ENCODE data around the gene COX6B1.

Gene COX6B1

DNA sequence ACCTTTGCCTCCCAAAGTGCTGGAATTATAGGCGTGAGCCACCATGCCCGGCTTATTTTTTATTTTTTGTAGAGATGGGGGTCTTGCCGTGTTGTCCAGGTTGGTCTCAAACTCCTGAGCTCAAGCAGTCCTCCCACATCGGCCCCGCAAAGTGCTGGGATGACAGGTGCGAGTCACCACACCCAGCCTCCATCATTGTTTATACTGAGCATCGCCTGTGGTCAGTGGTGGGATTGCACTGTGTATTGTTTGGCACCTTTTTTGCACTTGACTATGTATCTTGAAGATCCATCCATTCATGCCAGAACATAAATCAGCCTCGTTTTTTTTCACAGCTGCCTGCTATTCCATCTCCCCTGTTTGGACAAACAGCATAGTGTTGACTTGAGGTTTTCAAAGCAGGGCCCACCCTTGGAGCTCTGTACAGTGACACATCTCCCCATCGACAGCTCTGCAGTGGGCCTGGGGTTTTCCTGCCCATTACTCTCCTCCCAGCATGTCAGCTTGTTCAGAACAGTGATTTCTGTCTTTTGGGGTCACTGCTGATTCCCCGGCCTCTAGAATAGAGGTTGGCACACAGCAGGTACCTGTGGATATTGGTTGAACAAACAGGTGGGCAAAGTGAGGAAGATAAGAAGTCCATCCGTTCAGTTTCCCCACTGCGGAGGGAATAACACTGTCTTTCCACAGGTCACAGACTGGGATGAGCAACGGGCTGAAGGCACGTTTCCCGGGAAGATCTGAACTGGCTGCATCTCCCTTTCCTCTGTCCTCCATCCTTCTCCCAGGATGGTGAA lies 10.0 kb downstream of the COX6B1 start:
- TF ChIP-seq, protein P1, sequence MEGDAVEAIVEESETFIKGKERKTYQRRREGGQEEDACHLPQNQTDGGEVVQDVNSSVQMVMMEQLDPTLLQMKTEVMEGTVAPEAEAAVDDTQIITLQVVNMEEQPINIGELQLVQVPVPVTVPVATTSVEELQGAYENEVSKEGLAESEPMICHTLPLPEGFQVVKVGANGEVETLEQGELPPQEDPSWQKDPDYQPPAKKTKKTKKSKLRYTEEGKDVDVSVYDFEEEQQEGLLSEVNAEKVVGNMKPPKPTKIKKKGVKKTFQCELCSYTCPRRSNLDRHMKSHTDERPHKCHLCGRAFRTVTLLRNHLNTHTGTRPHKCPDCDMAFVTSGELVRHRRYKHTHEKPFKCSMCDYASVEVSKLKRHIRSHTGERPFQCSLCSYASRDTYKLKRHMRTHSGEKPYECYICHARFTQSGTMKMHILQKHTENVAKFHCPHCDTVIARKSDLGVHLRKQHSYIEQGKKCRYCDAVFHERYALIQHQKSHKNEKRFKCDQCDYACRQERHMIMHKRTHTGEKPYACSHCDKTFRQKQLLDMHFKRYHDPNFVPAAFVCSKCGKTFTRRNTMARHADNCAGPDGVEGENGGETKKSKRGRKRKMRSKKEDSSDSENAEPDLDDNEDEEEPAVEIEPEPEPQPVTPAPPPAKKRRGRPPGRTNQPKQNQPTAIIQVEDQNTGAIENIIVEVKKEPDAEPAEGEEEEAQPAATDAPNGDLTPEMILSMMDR (IDR thresholded peaks at IDR 0.05; ENCODE audit: borderline replicate concordance, control extremely low read depth, extremely low read depth, insufficient read depth, missing control alignments): no peak
- in situ Hi-C loops (cut with MboI; ENCODE audit: low sequenced_read_pairs, unreplicated experiment): no loop called here
- DNase-seq (ENCODE audit: low spot score): no peak

DNA sequence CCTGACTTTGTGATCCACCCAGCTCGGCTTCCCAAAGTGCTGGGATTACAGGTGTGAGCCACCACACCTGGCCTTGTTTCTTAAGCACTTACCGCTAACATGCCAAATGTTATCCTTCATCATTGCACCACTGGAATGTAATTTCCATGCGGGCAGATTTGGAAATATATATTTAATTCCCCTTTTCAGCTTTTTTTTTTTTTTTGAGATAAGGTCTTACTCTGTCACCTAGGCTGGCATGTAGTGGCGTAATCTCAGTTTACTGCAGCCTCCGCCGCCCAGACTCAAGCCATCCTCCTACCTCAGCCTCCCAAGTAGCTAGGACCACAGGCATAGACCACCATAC lies 13.8 kb downstream of the COX6B1 start:
- TF ChIP-seq, protein P1 (IDR thresholded peaks at IDR 0.05; ENCODE audit: borderline replicate concordance, control extremely low read depth, extremely low read depth, insufficient read depth, missing control alignments): no peak
- in situ Hi-C loops (cut with MboI; ENCODE audit: low sequenced_read_pairs, unreplicated experiment): no loop called here

DNA sequence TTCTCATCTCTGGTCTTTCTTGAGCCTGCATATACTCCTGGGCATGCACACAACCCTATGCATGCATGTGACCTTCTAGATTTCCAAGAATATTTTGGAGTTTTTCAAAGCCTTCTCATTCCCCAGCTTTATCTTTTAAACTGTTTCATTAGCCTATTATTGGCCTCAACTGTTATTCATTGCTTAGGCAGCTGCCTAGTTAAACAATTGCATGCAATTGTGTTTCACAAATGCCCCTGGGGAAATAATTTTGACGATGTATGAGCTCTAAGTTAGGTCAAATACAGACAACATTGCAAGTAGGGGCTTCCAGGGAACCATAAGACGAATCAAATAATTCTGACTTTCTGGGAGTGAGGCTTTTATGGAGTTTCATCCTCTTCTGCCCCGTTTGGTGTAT lies 15.9 kb downstream of the COX6B1 start:
- in situ Hi-C loops (cut with MboI; ENCODE audit: low sequenced_read_pairs, unreplicated experiment): no loop called here
- TF ChIP-seq, protein P1 (IDR thresholded peaks at IDR 0.05; ENCODE audit: borderline replicate concordance, control extremely low read depth, extremely low read depth, insufficient read depth, missing control alignments): no peak
- DNase-seq (ENCODE audit: low spot score): no peak

More for the DNA sequence above, 13.8 kb downstream of the COX6B1 start:
- no peak for DNase-seq (ENCODE audit: low spot score)

DNA sequence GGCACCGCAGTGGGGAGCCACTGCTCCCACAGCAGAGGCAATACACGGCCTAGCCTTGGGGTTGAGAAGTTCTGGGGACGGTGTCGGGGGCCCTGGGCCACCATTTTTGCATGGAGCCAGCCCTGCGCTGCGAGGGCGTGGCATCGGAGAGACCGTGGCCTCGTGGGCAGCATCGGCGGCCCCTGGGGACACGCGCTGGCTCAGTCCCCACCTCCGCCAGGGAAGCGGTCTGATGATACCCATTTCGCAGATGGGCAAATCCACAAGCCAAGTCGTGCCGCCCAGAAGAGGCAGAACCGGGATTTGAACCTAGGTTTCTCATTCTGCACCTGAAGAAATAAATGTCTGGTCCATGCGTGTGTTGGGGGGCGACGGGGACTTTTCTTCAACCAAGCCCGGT lies 17.0 kb downstream of the COX6B1 start:
- in situ Hi-C loops (cut with MboI; ENCODE audit: low sequenced_read_pairs, unreplicated experiment): no loop called here
- TF ChIP-seq, protein P1 (IDR thresholded peaks at IDR 0.05; ENCODE audit: borderline replicate concordance, control extremely low read depth, extremely low read depth, insufficient read depth, missing control alignments): no peak
- DNase-seq (ENCODE audit: low spot score): no peak

DNA sequence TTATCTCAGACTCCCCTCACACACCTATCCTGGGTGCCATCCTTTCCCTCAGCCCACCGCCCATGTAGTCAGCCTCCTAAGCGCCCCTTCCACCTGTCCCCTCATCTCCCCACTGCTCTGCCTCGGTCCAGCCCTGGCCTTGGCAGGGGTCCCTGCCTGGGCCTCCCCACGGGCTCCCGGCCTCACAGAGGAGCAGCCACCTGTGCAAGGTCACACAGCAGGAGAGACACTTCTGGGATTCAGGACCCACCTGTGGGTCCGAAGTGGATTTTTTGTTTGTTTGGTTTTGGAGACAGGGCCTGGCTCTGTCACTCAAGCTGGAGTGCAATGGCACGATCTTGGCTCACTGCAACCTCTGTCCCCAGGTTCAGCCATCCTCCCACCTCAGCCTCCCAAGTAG lies 17.5 kb downstream of the COX6B1 start:
- TF ChIP-seq, protein P1 (IDR thresholded peaks at IDR 0.05; ENCODE audit: borderline replicate concordance, control extremely low read depth, extremely low read depth, insufficient read depth, missing control alignments): no peak
- in situ Hi-C loops (cut with MboI; ENCODE audit: low sequenced_read_pairs, unreplicated experiment): no loop called here
- DNase-seq (ENCODE audit: low spot score): no peak

DNA sequence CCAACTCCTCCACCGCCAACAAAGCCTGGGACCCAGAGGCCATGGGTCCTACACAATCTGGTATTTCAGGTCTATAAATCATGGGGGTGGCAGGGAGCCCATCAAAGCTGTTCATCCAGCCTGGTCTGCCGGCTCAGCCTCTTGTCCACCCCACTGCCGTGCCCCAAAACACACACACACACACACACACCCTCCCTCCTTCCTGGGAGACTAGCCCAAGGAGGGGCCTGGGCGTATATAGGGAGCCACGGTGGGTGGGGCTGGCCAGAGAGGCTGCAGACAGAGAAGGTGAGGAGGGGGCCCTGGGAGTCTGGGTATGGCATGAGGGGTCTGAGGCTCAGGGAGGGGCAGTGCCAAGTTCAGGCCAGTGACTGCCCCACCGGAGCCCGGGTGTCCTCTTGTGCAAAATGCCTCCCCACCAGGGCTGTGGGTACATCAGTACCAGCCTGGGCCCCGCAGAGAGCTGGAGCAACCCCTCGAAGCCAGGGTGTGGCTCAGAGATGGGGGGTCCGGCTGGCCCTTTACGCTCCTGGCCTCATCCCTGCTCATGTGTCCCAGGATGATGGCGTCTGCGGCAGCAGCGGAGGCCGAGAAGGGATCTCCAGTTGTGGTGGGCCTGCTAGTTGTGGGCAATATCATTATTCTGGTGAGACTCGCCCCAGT lies 18.3 kb downstream of the COX6B1 start, which contains the start of gene UPK1A:
Gene UPK1A (plus strand): TSS at position 267 of the 663 bp plus-strand sequence. CDS start 296 bp downstream, at position 563.
- DNase-seq (ENCODE audit: low spot score): no peak
- TF ChIP-seq, protein P1 (IDR thresholded peaks at IDR 0.05; ENCODE audit: borderline replicate concordance, control extremely low read depth, extremely low read depth, insufficient read depth, missing control alignments): no peak
- in situ Hi-C loops (cut with MboI; ENCODE audit: low sequenced_read_pairs, unreplicated experiment): no loop called here

Measured in GM13976 (cell line).